Activated CD8-positive, alpha-beta memory T cell treated with anti-CD3 and anti-CD28 coated beads for 36 hours (primary cell): ENCODE data around the gene KCNIP4. TPM values are rescaled to one million over a fixed set of nuclear protein-coding genes. Genes with fewer than 3 reads are reported as not detected.
"Not testable (repeated sequence)": the region's sequence is repeated elsewhere in the genome, so short reads cannot be mapped to it uniquely, and the experiment has no call there.

Experiments used
- CTCF ChIA-PET: fragments of 350-600 bp; sonication (Branson Sonifier 250); formaldehyde crosslinking; loops from one replicate; lab custom pipeline; 2021; ENCODE audit warnings: antibody characterized with exemption; lab: Charles Lee
- POLR2A ChIA-PET: fragments of 350-600 bp; sonication (Branson Sonifier 250); formaldehyde crosslinking; loops from one replicate; lab custom pipeline; 2021; ENCODE audit warnings: antibody characterized with exemption; lab: Charles Lee
- total RNA-seq, 2 experiments: library from RNA; stranded (reverse); gene quantifications; one replicate each; pipeline ENCODE4 v1.2.3, GENCODE V29; 2021

KCNIP4 gene
- total RNA-seq, 2 experiments from 2014 or later: not detected

GRCh38 chr4:20787940-20788665, 1160.5 kb downstream of the KCNIP4 start:
- ChIA-PET POLR2A (no interaction called here), CTCF (no interaction called here)

- CTCF ChIA-PET, POLR2A ChIA-PET: not testable (repeated sequence)
Observed at GRCh38 chr4:20783134-20783533, 1165.4 kb downstream of the KCNIP4 start.

- POLR2A ChIA-PET: no interaction called here
- CTCF ChIA-PET: interaction anchor here (0.7 kb wide), 1 partner anchor 12 kb away, joined by 3 read pairs; no protein-coding TSS in a partner anchor
Observed at GRCh38 chr4:20778896-20779295, 1169.7 kb downstream of the KCNIP4 start.

- ChIA-PET POLR2A (no interaction called here), CTCF (interaction anchor here (1.2 kb wide), 2 partner anchors 26 to 696 kb away, joined by 3 read pairs; no protein-coding TSS in a partner anchor)
Observed at GRCh38 chr4:20773144-20773997, 1175.2 kb downstream of the KCNIP4 start.

GRCh38 chr4:20764366-20764992, 1184.1 kb downstream of the KCNIP4 start:
- ChIA-PET POLR2A (no interaction called here), CTCF (no interaction called here)

- CTCF ChIA-PET: no interaction called here
- POLR2A ChIA-PET: interaction anchor here (0.7 kb wide), 1 partner anchor 602 kb away, joined by 3 read pairs; no protein-coding TSS in a partner anchor
Observed at GRCh38 chr4:20761826-20762225, 1186.7 kb downstream of the KCNIP4 start.

- ChIA-PET CTCF (no interaction called here), POLR2A (interaction anchor here (0.7 kb wide), 1 partner anchor 603 kb away, joined by 3 read pairs; no protein-coding TSS in a partner anchor)
Observed at GRCh38 chr4:20761382-20761781, 1187.2 kb downstream of the KCNIP4 start.

- CTCF ChIA-PET: no interaction called here
- POLR2A ChIA-PET: no interaction called here
Observed at GRCh38 chr4:20760053-20760452, 1188.5 kb downstream of the KCNIP4 start.

GRCh38 chr4:20754036-20754435, 1194.5 kb downstream of the KCNIP4 start:
- ChIA-PET POLR2A (no interaction called here), CTCF (no interaction called here)

GRCh38 chr4:20752641-20753040, 1195.9 kb downstream of the KCNIP4 start:
- ChIA-PET CTCF (no interaction called here), POLR2A (no interaction called here)

GRCh38 chr4:20746000-20746399, 1202.6 kb downstream of the KCNIP4 start:
- POLR2A ChIA-PET, CTCF ChIA-PET: not testable (repeated sequence)

GRCh38 chr4:20735931-20736330, 1212.6 kb downstream of the KCNIP4 start:
- CTCF ChIA-PET: no interaction called here
- POLR2A ChIA-PET: no interaction called here

GRCh38 chr4:20724915-20725314, 1223.7 kb downstream of the KCNIP4 start:
- ChIA-PET CTCF (no interaction called here), POLR2A (no interaction called here)

GRCh38 chr4:20723463-20723862, 1225.1 kb downstream of the KCNIP4 start:
- ChIA-PET POLR2A (no interaction called here), CTCF (interaction anchor here (0.6 kb wide), 1 partner anchor 40 kb away, joined by 3 read pairs; no protein-coding TSS in a partner anchor)

- POLR2A ChIA-PET: no interaction called here
- CTCF ChIA-PET: interaction anchor here (0.6 kb wide), 1 partner anchor 39 kb away, joined by 3 read pairs; no protein-coding TSS in a partner anchor
Observed at GRCh38 chr4:20723019-20723418, 1225.6 kb downstream of the KCNIP4 start.

- POLR2A ChIA-PET: no interaction called here
- CTCF ChIA-PET: no interaction called here
Observed at GRCh38 chr4:20711335-20711734, 1237.2 kb downstream of the KCNIP4 start.

- ChIA-PET POLR2A (no interaction called here), CTCF (no interaction called here)
Observed at GRCh38 chr4:20700007-20700761, 1248.4 kb downstream of the KCNIP4 start, which contains the start of gene PACRGL. Gene PACRGL (plus strand): TSS chr4:20700458. CDS start chr4:20704482, 4,024 bp downstream.

GRCh38 chr4:20698820-20699219, 1249.8 kb downstream of the KCNIP4 start:
- CTCF ChIA-PET: interaction anchor here (1.4 kb wide), 1 partner anchor 14 kb away, joined by 4 read pairs; no protein-coding TSS in a partner anchor
- POLR2A ChIA-PET: no interaction called here

- ChIA-PET CTCF (interaction anchor here (1.4 kb wide), 1 partner anchor 13 kb away, joined by 4 read pairs; no protein-coding TSS in a partner anchor), POLR2A (no interaction called here)
Observed at GRCh38 chr4:20698382-20698781, 1250.2 kb downstream of the KCNIP4 start.
